WTC11 (cell line): ENCODE results near the gene KRTAP4-1. TPM values are rescaled to one million over a fixed set of nuclear protein-coding genes. Genes with fewer than 3 reads are reported as not detected.

Experiments used
- ATAC-seq: fragments of 200-7000 bp; cut with Tn5 transposase; 2 replicates; pipeline ENCODE4 v1.10.0; 2021; ENCODE audit warnings: mild to moderate bottlenecking, moderate library complexity
- CTCF ChIA-PET: fragments of 300-600 bp; sonication (Branson Sonifier 250); formaldehyde crosslinking; loops from one replicate; lab custom pipeline; 2021; ENCODE audit warnings: antibody characterized with exemption; lab: Charles Lee
- POLR2A ChIA-PET: fragments of 350-600 bp; sonication (Branson Sonifier 250); formaldehyde crosslinking; loops from one replicate; lab custom pipeline; 2021; ENCODE audit warnings: antibody characterized with exemption; lab: Charles Lee
- DNase-seq: peaks from one replicate; pipeline ENCODE4 v3.0.0; 2021; ENCODE audit warnings: low spot score
- H3K27ac Mint-ChIP-seq: 2 replicates; pipeline ENCODE4 v1.8.0; 2021; ENCODE audit warnings: mixed read lengths
- H3K27me3 Mint-ChIP-seq: 2 replicates; pipeline ENCODE4 v1.8.0; 2021; ENCODE audit warnings: low read depth, mild to moderate bottlenecking, moderate library complexity, mixed read lengths
- H3K36me3 Mint-ChIP-seq: 2 replicates; pipeline ENCODE4 v1.8.0; 2021; ENCODE audit warnings: mixed read lengths
- H3K4me1 Mint-ChIP-seq: 2 replicates; pipeline ENCODE4 v1.8.0; 2022; ENCODE audit warnings: mixed read lengths
- H3K4me3 Mint-ChIP-seq: 2 replicates; pipeline ENCODE4 v1.8.0; 2021; ENCODE audit warnings: mild to moderate bottlenecking, moderate library complexity, mixed read lengths
- H3K9me3 Mint-ChIP-seq: 2 replicates; pipeline ENCODE4 v1.8.0; 2021; ENCODE audit warnings: mixed read lengths
- AFF4 ChIP-seq: sonication (generic); formaldehyde crosslinking; IDR thresholded peaks from 2 replicates; pipeline ENCODE4 v1.8.1; 2023; ENCODE audit warnings: mild to moderate bottlenecking, missing genetic modification reagents, borderline replicate concordance
- ATF1 ChIP-seq: sonication (generic); formaldehyde crosslinking; IDR thresholded peaks from 2 replicates; pipeline ENCODE4 v1.8.1; 2023; ENCODE audit warnings: mild to moderate bottlenecking, moderate library complexity, missing genetic modification reagents
- CDX4 ChIP-seq: fragments of 250-450 bp; sonication (Bioruptor Pico); IDR thresholded peaks from 2 replicates; pipeline ENCODE4 v1.9.0; 2021; ENCODE audit warnings: moderate library complexity, mild to moderate bottlenecking, inconsistent platforms, borderline replicate concordance
- PRDM15 ChIP-seq: sonication (generic); formaldehyde crosslinking; IDR thresholded peaks from 2 replicates; pipeline ENCODE4 v1.8.0; 2022; ENCODE audit warnings: missing genetic modification reagents
- SP1 ChIP-seq: sonication (generic); formaldehyde crosslinking; conservative IDR thresholded peaks from 2 replicates; pipeline ENCODE4 v1.8.1; 2022; ENCODE audit warnings: missing genetic modification reagents
- STAT6 ChIP-seq: sonication (generic); formaldehyde crosslinking; conservative IDR thresholded peaks from 2 replicates; pipeline ENCODE4 v1.8.1; 2023; ENCODE audit warnings: mild to moderate bottlenecking, low read depth, missing genetic modification reagents, moderate library complexity
- TCF7 ChIP-seq: sonication (generic); formaldehyde crosslinking; IDR thresholded peaks from 2 replicates; pipeline ENCODE4 v1.8.0; 2022; ENCODE audit warnings: mild to moderate bottlenecking, low read depth, missing genetic modification reagents, moderate library complexity
- ZNF532 ChIP-seq: fragments of 250-450 bp; sonication (Bioruptor Pico); IDR thresholded peaks from 2 replicates; pipeline ENCODE4 v1.9.0; 2021; ENCODE audit warnings: mild to moderate bottlenecking, borderline replicate concordance
- total RNA-seq: library from RNA; stranded (reverse); gene quantifications from 3 replicates; pipeline ENCODE4 v1.2.3, GENCODE V29; 2021

The KRTAP4-1 gene
- total RNA-seq, 1 experiment from 2014 or later = not detected

- H3K27me3 Mint-ChIP-seq = no peaks in the 10 kb centered on the region; the same call in 1 of the 2 replicates
- ATAC-seq = no peak
Measured at GRCh38 chr17:41212524-41213169, 27.9 kb upstream of the KRTAP4-1 start.

GRCh38 chr17:41211845-41212466 lies 27.2 kb upstream of the KRTAP4-1 start:
- POLR2A ChIA-PET = interaction anchor here (0.7 kb wide), 1 partner anchor 206 kb away, joined by 3 read pairs; no protein-coding TSS in a partner anchor
- CTCF ChIA-PET = no interaction called here
- Mint-ChIP-seq H3K27me3 (no peaks in the 10 kb centered on the region; the same call in 1 of the 2 replicates), H3K27ac (no peak overlapping the region), H3K9me3 (peaks cover 26% of the 10 kb centered on the region), H3K4me1 (no peaks in the 10 kb centered on the region), H3K4me3 (no peak overlapping the region), H3K36me3 (peaks cover 13% of the 10 kb centered on the region)
- ATAC-seq (no peak), DNase-seq (no peak)
- TF ChIP-seq STAT6 (CRISPR knock-in tag) (no peak), TCF7 (CRISPR knock-in tag) (no peak), ZNF532 (CRISPR knock-in tag) (no peak)

More at GRCh38 chr17:41212524-41213169, 27.9 kb upstream of the KRTAP4-1 start:
- no peak for DNase-seq
- Mint-ChIP-seq H3K27ac (no peak overlapping the region), H3K4me3 (no peak overlapping the region), H3K4me1 (no peaks in the 10 kb centered on the region), H3K9me3 (peaks cover 20% of the 10 kb centered on the region), H3K36me3 (peaks cover 8% of the 10 kb centered on the region)
- POLR2A ChIA-PET = no interaction called here
- TF ChIP-seq PRDM15 (CRISPR knock-in tag) (no peak), SP1 (CRISPR knock-in tag) (no peak), CDX4 (CRISPR knock-in tag) (no peak), AFF4 (CRISPR knock-in tag) (no peak), ATF1 (no peak)
- CTCF ChIA-PET = interaction anchor here (0.8 to 1.0 kb wide), 3 partner anchors 110 to 453 kb away, joined by 3 to 6 read pairs (median 5); no protein-coding TSS in a partner anchor
